Activated T-helper 9 cell treated with anti-CD3 and anti-CD28 coated beads, Interleukin-2, amount 50 U/mL, for 16 hours (primary cell): ENCODE results near the gene TMEM269.
"Not testable (repeated sequence)": the region's sequence is repeated elsewhere in the genome, so short reads cannot be mapped to it uniquely, and the experiment has no call there.

Experiments
- DNase-seq: peaks from one replicate; pipeline ENCODE4 v3.0.0-alpha.2; 2020; ENCODE audit warnings: low read depth

The TMEM269 gene

DNA sequence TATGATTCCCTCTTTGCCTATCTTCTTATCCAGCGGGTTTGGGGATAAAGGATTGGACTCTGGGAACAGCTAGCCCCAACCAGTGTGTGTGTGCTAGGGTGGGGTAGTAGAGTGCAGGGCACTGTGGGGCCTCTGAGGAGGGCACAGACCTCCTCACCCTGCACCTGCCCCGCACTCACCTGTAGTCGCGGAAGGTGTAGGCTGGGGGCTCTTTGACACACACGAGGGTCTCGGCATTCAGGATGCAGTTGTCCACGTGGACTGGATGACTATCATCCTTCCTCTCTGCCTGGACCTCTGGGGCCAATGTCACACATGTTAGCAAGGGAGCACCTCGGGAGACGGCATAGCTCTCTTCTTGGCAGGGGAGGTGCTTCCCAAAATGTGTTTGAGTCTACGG is 36.8 kb upstream of the TMEM269 start:
- DNase-seq: no peak

DNA sequence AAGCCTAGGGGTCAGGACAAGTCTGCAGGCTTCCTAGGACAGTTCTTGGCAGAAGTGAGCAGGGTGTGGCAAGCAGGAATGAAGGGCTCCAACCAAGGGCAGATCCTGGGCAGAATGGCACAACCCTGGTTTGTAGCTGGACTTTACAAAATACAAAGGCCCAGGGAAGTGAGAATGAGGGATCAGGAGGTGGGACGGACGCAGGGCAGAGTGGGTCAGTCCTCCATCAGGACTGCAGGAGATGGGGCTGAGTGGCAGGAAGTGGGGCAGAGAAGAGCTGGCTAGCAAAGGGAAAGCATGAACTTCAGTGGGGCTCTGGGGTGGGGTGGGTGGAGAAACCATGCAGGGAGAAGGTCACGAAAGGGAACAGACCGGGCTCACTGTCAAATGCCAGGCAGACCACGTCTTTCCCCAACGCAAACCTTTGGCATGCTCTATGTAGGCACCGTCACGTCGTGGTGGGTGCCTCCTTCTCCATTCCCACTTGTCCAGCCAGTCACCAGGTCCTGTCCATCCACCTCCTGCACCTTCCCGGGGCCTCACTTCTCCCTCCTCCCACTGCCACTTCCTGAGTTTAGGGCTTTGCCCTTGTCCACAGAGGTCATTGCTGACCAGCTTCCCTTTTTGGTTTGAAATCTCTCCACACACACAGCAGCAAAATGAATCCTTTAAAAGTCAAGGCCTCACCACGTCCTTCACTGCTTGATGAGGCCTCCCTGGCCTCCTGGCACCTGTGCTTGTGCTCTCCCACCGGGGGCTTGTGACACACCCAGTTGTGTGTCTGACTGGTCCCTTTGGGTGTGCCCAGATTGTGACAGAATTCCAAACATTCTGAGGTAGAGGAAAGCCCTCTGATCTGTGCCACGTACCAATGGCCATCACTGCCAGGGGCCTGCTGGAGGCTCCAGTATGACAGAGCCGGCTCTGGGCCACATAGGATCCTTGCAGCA is 36.1 kb upstream of the TMEM269 start:
- DNase-seq: no peak

DNA sequence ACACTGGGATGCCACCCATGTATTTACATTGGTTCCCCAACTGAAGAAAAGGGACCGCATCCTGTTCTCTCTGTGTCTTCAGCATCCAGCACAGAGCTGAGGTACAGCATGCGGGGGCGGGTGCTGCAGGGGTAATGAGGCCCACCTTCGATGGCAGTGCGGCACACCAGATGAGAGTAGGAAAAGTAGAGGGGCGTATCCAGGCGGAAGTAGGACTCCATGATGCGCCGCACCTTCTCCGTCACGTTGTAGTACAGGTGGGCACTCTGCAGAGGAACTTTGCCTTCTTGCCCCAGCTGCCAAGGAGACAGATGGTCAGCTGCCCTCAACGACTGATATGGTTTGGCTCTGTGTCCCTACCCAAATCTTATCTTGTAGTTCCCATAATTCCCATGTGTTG is 34.8 kb upstream of the TMEM269 start:
- DNase-seq: no peak

DNA sequence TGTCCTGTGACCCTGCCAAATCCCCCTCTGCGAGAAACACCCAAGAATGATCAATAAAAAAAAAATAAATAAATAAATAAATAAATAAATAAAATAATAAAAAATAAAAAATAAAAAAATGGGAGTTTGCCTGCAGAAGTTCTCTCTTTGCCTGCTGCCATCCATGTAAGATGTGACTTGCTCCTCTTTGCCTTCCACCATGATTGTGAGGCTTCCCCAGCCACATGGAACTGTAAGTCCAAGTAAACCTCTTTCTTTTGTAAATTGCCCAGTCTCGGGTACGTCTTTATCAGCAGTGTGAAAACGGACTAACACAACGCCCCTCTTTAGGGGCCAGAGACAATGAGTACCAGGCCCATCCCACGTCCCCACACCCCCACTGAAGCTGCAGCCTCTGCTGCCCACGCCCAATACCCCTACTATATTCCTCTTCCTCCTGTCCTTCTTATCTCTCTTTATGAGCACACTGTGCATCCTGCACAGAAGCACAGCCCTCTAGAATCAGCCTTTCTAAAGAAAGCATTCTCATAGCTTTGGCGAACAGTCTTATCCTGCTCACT is 33.2 kb upstream of the TMEM269 start:
- DNase-seq: not testable (repeated sequence)

DNA sequence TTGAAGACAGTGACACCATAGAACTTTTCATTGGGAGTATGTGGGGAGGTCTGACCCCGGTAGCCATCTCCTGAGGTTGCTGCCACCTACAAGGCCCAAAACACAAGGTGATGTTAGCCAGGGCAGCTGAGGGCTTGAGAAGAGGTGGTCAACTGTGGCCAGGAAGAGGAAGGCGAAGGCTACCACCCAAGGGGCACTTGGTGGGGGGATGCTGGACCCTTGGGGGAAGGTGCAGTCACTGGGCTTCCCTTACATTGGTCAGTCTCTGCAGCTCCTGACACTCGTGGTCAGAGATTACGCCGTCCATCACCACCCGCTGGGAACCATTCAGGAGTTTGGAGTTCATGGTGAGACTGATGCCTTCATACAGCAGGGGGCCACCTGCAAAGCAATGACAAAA is 32.5 kb upstream of the TMEM269 start:
- no peak for DNase-seq

DNA sequence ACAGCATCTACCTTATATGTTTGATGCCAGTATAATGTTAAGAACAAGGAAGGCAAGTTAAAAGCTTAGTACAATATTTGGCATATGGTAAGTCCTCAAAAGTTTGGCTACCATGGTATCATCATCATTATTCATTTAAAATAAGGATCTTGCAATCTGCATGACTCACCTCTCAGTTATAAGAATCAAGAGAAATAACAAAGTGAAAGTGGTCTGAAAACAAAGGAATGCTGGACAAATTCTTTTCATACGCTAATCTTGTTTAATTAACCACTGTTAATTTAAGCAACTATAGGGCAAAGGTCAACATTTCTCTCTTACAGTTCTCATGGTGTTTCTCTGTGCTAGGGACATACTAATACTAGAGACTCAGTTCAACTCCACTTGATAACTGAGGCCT is 31.7 kb upstream of the TMEM269 start:
- no peak for DNase-seq

DNA sequence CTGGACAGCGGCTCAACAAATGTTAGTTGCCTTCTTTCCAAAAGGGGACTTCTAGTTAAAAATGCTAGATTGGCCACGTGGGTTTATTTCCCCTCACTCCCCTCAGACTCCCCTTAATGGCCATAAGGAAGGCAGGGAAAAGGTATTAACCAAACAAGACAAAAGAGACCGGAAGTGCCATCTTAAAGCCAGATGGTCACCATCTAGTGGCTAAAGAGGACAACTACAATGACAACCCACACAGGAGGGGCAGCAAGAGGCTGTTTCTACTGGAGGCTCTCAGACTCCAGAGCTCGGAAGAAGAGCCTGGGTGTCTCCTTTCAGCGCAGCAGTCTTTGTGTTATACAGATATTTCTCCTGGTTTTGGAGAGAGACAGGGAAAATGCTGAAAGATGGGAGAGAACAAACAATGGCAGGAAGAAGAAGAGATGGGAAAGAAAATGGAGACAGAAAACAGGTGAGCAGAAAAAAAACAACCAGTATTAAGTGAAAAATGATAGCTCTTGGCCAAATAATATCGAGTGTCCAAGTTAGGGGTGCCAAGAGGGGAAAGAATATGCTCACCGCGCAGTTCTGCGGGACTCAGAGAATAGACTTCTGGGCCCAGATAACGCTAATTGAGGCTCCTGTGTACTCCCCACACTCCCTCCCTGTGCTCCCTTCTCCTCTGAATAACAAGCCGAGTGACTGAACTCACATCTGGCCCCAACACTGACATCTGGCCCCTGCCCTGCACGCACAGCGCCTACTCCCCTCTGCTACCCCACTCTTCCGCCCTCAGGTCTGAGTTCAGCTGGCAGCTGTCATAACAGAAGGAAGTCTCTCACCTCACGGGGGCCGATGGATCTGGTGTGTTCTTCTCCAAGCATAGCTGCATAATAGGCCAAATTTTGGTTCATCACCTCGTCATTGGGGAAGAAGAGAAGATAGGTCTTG is 27.6 kb upstream of the TMEM269 start:
- DNase-seq: no peak

DNA sequence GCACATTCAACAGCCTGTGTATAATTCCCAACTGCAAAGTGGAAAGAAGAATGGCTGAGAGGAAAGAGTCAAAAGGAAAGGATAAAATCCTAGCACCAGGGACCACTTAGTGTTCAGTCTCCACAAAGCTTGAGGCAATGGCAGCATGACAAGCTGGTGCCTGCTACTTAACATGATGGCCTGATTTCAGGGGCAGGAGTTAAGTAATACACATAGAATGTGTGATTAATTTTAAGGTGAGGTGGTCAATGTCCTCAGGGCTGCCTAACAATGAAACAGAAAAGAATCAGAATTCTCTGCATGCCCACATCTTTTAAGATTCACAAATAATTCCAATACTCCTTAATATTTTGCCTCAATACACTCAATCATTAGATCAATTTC is 26.9 kb upstream of the TMEM269 start:
- no peak for DNase-seq

DNA sequence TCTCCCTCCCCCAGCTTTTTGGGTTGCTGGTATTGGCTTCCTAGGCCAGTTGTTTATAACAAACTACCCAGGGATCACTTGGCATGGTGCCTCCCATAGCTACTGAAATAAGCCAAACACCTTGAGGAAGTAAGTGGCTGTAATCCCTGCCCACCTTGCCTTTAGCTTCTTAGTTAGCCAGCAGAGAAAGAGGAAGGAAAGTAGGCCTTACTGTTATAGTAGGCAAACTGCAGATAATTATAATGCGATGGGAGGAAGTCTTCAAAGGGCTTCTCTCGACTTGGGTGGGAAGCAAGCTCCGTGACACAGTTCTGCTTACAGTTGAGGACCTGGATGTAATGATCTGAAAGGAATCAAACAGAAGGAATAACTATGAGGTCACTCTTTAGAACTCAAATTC is 26.1 kb upstream of the TMEM269 start:
- no peak for DNase-seq

DNA sequence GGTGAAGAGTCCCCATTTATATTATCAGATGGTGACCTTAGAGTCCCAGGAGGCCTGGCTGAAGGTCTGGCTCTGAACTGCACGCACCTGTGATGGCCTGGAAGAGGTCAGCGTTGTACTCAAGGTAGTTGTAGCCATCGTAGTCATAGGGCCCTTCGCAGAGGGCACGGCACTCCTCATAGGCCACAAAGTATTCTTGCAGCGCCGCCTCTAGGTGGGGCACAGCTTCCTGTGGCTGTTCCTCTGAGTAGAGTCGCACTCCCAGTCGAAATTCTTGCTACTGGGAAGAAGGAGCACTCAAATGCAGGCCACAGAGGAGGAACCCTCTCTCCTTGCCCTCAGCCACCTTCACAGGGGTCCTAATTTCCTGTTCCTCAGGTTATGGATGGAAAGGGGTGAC is 25.7 kb upstream of the TMEM269 start:
- DNase-seq: no peak

DNA sequence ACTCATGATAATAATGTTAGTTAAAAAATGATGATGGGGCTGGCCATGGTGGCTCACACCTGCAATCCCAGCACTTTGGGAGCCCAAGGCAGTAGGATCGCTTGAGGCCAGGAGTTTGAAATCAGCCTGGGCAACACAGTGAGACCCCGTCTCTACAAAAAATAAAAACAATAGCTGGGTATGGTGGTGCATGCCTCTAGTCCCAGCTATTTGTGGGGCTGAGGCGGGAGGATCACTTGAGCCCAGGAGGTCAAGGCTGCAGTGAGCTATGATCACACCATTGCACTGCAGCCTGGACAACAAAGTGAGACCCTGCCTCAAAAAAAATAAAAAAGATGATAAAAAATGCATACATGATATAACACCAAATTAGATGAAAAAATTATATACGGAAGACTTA is 23.2 kb upstream of the TMEM269 start:
- DNase-seq: no peak

DNA sequence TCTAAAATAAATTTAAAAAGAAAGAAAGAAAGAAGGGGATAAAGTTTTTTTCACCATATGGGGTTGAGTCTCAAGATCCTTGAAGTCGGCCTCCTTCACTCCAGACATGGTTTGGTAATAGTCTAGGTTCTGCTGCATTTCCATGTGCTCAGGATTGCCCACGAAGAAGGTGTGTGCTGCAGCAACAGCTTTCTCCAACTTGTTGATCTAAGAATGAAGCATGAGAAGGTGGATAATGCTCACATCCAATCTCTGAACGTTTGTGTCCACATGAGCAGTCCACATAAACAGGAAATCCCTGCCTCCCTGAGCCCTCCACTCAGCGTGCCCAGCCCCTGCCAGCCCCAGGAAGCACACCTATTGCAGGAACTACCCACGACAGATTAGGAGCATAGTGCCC is 22.5 kb upstream of the TMEM269 start:
- no peak for DNase-seq

DNA sequence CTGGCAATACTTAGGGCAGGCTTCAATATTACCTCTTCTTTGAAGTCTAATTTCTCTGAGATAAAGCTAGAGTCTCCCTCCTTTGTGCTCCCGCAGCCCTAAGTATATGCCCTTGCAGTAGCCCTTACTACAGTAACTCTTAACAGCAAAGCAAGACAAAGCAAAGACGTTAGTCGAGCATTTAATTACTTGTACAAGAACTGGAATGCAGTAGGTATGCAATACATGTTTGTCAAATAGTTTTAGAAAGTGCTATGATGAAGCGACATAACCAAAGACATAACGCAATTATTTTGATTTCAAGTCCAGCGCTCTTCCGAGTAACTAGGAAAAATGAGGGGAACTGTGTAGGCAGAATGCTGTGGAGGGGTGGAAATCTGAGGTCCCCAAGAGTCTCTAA is 19.5 kb upstream of the TMEM269 start:
- DNase-seq: no peak

DNA sequence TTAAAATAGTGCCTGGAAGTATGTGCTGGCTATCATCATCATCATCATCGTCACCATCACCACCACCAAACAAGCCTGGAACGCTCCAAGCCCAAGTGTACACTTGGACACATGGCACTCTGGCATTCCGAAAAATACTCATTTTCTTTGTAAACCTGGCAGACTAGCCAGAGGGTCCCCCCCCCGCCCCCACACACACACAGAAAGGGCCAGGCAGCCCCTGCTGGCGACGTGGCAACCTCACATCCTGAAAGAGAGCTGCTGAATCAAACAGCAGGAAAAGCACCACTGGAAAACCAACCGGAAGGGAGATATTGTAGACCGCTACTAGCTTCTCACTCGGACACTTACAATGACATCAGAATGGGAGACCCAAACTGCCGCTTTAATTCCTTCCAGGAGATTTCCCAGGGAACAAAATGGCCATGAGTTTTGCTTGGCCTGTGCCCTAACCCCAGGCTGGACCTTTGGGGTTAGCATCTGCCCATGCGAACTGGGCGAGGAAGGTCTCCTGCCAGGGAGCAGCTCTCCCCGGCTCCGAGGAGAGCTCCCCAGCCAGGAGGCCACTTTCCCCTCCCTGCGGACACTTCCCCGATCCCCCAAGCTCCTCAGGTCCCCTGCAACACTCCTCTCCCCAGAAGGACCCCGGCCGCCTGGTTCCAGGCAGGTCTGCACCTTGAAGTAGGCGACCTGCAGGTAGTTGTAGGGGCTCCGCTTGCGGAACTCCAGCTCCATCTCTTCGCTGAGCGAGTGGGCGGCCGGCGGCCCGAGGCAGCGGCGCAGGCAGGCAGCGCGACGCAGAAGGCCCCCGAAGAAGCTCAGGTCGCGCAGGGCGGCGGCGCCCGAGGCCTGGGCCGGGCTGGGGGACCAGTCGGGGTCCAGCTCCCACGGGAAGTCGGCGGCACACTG is 18.7 kb upstream of the TMEM269 start:
- peak; percentile 35 for DNase-seq

DNA sequence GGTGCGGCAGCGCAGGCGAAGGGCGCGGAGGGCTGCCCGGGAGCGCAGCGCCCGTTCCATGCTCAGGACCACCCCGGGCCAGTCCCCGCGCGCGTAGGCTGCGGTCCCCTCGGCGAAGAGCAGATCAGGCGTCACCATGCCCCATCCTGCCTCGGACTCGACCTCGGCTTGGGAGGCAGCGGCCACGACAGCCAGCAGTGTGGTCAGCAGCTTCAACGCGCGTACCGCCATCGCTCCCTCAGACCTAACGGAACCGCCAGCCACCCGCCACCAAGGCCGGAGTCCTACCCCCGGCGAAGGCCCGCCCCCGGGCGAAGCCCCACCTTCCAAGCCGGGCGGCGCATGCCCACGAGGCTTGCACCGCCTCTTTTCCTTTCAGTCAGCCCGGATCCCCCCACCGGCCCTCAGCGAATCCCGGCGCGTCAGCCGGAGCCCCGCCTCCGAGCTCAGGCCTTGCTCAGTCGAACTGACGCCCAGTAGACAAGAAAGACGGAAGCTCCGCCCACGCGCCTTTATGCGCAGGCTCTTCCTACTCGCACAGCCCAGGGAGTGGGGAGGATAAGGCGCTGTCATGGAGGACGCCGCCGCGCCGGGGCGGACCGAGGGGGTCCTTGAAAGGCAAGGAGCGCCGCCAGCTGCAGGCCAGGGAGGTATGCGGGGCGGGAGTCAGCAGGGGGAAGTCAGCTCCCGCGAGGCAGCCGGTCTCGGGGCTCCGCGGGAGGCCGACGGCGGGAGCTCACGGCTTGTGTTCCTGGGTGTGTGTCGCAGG is 17.9 kb upstream of the TMEM269 start, which contains the start of the genes C1orf50 and P3H1:
Gene C1orf50 (plus strand): TSS at position 509 of the 769 bp plus-strand sequence. CDS start 63 bp downstream, at position 572.
Gene P3H1 (minus strand): TSS at position 288 of the 769 bp plus-strand sequence. CDS start 57 bp downstream, at position 231.
- DNase-seq: peak; percentile 100

DNA sequence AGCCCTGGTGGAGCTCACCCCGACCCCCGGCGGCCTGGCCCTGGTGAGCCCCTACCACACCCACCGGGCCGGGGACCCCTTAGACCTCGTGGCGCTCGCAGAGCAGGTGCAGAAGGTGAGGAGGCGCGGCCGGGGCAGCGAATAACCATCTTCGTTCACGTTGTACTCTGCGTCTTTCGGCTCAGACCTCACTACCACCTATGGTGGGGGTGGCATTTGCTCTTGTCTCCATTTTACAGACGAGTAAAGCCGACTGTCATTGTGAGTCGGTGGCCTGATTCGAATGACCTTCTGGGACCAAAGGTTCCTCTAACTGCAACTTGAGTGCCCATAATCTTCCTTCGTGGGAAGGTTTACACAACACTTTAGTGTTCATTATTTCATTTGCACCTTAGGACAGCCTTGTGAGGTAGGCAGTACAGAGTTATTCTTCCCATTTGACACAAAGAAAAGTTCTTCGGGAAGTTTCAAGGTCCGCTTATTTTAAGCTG is 17.2 kb upstream of the TMEM269 start:
- DNase-seq: no peak

DNA sequence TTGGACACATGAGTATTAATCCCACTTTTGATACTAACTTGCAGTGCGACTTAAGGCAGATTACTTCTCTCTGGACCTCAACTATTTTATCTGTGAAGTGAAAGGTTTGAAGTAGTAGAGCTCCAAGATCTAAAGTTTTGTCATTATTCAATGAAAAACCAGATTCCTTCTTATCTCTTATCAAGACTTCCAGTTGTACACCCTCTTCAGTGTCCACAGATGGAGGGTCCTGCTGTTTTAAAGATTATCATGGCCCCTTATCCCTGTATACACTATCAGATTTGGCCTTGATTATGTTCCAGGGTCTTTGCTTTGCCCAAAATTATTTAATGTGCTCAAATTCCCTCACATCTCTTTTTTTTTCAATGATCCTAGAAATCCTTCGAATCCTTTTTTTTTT is 16.6 kb upstream of the TMEM269 start:
- no peak for DNase-seq

DNA sequence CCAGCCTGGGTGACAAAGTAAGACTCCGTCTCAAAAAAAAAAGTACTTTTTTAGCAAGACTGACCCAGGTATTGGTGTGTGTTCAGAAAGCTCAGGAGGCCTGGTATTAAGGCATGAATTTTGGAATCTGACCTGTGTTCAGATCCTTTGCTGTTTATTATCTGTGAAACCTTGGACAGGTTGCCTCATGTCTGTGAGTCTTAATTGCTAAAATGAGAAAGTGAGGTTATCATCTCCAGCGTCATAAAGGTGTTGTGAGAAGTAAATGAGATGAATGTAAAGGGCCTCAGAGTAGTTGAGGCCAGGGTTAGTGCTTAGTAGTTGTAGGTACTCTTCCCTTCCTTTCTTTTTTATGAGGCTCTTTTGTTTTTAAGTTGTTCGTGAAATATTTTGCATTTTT is 15.0 kb upstream of the TMEM269 start:
- DNase-seq: no peak

DNA sequence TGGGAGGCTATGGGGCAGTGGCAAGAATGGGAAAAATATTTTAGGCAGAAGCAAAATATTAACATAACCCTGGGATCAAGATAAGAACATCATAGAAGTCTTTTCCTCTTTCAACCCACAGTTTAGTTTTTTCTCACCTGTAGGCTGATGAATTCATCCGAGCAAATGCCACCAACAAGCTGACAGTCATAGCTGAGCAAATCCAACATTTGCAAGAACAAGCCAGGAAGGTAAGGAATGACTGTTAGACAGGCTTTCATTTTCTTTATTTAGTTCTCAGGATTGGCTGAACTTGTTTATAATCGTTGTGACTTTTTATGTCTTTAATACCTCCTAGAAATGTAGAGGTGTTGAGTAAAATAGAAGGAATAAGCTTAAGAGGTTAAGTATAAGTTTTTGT is 11.4 kb upstream of the TMEM269 start:
- no peak for DNase-seq

DNA sequence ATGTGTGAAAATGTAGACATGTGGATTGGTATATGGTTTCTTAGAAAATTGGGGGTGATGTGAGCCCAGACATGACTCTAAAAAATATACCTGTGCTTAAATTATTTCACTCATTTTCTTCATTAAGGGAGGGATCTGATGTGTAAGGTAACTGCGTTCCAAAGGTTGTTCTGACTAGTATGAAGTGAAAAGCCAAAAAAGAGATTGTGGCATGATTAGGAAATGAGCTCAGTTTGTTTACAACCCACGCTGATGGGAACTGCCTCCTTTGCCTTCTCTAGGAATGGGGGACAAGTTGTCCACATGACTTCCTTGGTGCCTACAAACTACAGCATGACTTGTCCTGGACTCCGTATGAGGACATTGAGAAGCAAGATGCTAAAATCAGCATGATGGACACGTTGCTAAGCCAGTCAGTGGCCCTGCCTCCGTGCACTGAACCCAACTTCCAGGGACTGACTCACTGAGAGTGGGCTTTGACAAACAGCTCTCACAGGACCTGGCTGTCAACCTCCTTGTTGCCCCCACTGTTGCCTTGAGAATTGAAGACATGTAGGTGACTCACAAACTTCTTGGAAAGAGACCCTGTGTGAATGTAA is 9.8 kb upstream of the TMEM269 start:
- DNase-seq: no peak
